Karpas-422 (cell line): ENCODE results near the gene IQCM. TPM values are rescaled to one million over a fixed set of nuclear protein-coding genes. Genes with fewer than 3 reads are reported as not detected.

ENCODE experiments used
- DNase-seq: peaks from one replicate; pipeline ENCODE4 v3.0.0-alpha.2; 2015
- H2AFZ ChIP-seq: fragments of 200-600 bp; sonication (generic); 2 replicates; pipeline ENCODE4 v1.6.1; 2014; ENCODE audit warnings: antibody characterized with exemption, low read length, mixed read lengths
- H3K27ac ChIP-seq: fragments of 200-600 bp; sonication (generic); 2 replicates; pipeline ENCODE4 v1.5.1; 2014; ENCODE audit warnings: mild to moderate bottlenecking, low read length, moderate library complexity
- H3K27me3 ChIP-seq: fragments of 200-600 bp; sonication (generic); 2 replicates; pipeline ENCODE4 v1.6.1; 2014; ENCODE audit warnings: low read length, mixed read lengths
- H3K36me3 ChIP-seq: fragments of 200-600 bp; sonication (generic); 2 replicates; pipeline ENCODE4 v1.6.1; 2014; ENCODE audit warnings: low read length, mixed read lengths; ENCODE audit not compliant: insufficient read depth
- H3K4me1 ChIP-seq: fragments of 200-600 bp; sonication (generic); 2 replicates; pipeline ENCODE4 v1.6.1; 2014; ENCODE audit warnings: mild to moderate bottlenecking, low read length, mixed read lengths
- H3K4me2 ChIP-seq: fragments of 200-600 bp; sonication (generic); 2 replicates; pipeline ENCODE4 v1.6.1; 2014; ENCODE audit warnings: low read length, low read depth, mild to moderate bottlenecking; ENCODE audit not compliant: poor library complexity, severe bottlenecking
- H3K4me3 ChIP-seq: fragments of 200-600 bp; sonication (generic); 2 replicates; pipeline ENCODE4 v1.5.1; 2014; ENCODE audit warnings: mild to moderate bottlenecking, antibody characterized with exemption, low read length, mixed read lengths
- H3K79me2 ChIP-seq: fragments of 200-600 bp; sonication (generic); 2 replicates; pipeline ENCODE4 v1.6.1; 2014; ENCODE audit warnings: mild to moderate bottlenecking, low read length, mixed read lengths
- H3K9ac ChIP-seq: fragments of 200-600 bp; sonication (generic); 2 replicates; pipeline ENCODE4 v1.6.0; 2014; ENCODE audit warnings: low read length
- H3K9me2 ChIP-seq: fragments of 200-600 bp; sonication (generic), shearing (Covaris generic); replicated peaks from 2 replicates; pipeline ENCODE4 v1.6.0; 2014; ENCODE audit warnings: mild to moderate bottlenecking, low read length, moderate library complexity; ENCODE audit not compliant: insufficient read depth
- H3K9me3 ChIP-seq: fragments of 300-700, 200-600 bp; sonication (generic); 2 replicates; pipeline ENCODE4 v1.6.1; 2014; ENCODE audit warnings: low read length, mixed read lengths
- H4K20me1 ChIP-seq: fragments of 200-600 bp; sonication (generic); 2 replicates; pipeline ENCODE4 v1.6.1; 2014; ENCODE audit warnings: mild to moderate bottlenecking, antibody characterized with exemption, low read length, low read depth; ENCODE audit not compliant: insufficient read depth
- total RNA-seq: library from RNA; depleted of rRNA; stranded (reverse); fragments of >200 nt; shearing (Covaris generic); gene quantifications from 2 replicates; pipeline ENCODE4 v1.2.3, GENCODE V29; 2014; ENCODE audit warnings: low replicate concordance

IQCM gene
- total RNA-seq, 1 experiment from 2014 or later = not detected

DNA sequence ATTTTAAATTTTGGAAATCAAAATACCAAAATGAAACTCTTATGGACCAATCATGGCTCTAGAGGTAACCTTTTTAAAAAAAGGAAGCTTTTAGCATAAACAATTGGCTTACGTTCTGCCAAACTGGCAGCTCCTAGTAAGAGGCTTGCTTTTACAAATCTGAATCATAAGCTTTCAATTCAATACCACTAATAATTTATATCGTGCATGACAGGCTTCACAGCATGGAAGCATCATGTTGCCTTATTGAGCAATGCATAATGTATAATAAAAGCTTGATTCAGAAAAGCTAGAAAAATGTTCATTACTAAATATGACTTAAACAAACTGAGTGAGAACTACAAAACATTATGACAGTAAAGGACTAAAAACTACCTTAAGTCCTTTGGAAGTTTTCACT, 280.9 kb downstream of the IQCM start:
- Histone ChIP-seq H3K27ac (no peak overlapping the region), H3K4me3 (no peak overlapping the region), H3K9ac (no peak overlapping the region), H3K9me3 (peaks cover 32% of the 10 kb centered on the region), H3K27me3 (no peaks in the 10 kb centered on the region), H4K20me1 (no peaks in the 10 kb centered on the region), H3K4me1 (no peaks in the 10 kb centered on the region), H3K4me2 (no peak overlapping the region), H3K36me3 (no peaks in the 10 kb centered on the region), H3K9me2 (no peaks in the 10 kb centered on the region; the same call in 1 of the 2 replicates), H2AFZ (no peak overlapping the region), H3K79me2 (no peaks in the 10 kb centered on the region)
- no peak for DNase-seq

DNA sequence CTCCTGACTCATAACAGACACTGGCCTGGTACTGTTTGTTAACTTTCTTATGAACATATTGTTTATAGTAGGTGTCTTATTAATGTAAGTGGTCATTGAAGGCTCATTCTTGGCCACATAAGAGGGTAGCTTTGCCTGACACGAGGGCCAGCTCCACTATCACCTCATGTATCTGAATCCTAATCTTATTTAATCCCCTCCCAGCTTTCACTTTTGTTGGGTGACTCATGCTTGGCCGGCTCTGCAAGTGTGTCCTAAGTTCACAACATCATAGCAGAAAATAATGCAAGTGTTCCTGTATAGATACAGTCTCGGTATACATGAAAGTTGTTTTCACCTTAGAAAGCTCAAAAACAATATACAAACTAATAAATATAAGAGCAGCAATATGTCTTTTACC, 283.8 kb downstream of the IQCM start:
- Histone ChIP-seq H3K9ac (no peak overlapping the region), H3K36me3 (no peaks in the 10 kb centered on the region), H3K27me3 (no peaks in the 10 kb centered on the region), H2AFZ (no peak overlapping the region), H3K9me2 (no peaks in the 10 kb centered on the region), H3K4me3 (no peak overlapping the region), H3K79me2 (no peaks in the 10 kb centered on the region), H3K4me2 (no peak overlapping the region), H3K4me1 (no peaks in the 10 kb centered on the region), H4K20me1 (no peaks in the 10 kb centered on the region), H3K27ac (no peak overlapping the region), H3K9me3 (peaks cover 25% of the 10 kb centered on the region)
- no peak for DNase-seq

DNA sequence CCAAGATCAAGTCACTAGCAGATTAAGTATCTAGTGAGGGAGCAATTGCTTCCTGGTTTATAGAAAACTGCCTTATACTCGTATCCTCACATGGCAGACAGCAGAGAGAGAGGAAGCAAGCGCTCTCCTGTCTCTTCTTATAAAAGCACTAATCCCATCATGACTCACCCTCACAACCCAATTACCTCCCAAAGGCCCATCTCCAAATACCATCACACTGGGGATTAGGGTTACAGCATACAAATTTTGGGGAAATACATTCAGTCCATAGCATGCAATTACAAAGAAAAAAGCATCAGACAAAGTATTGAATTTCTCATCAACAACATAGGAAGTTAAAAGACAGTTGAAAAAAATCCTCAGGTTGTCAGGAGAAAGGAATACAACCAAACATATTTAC, 292.6 kb downstream of the IQCM start:
- Histone ChIP-seq H3K4me3 (no peak overlapping the region), H3K9ac (no peak overlapping the region), H3K27me3 (no peaks in the 10 kb centered on the region), H3K27ac (no peak overlapping the region), H3K9me3 (peaks cover 25% of the 10 kb centered on the region), H3K36me3 (no peaks in the 10 kb centered on the region), H3K9me2 (0 out of 2 replicates have a peak, but pooled peaks cover 4% of the 10 kb centered on the region), H4K20me1 (no peaks in the 10 kb centered on the region), H2AFZ (no peak overlapping the region), H3K4me1 (no peaks in the 10 kb centered on the region), H3K79me2 (no peaks in the 10 kb centered on the region), H3K4me2 (no peak overlapping the region)
- DNase-seq = no peak

DNA sequence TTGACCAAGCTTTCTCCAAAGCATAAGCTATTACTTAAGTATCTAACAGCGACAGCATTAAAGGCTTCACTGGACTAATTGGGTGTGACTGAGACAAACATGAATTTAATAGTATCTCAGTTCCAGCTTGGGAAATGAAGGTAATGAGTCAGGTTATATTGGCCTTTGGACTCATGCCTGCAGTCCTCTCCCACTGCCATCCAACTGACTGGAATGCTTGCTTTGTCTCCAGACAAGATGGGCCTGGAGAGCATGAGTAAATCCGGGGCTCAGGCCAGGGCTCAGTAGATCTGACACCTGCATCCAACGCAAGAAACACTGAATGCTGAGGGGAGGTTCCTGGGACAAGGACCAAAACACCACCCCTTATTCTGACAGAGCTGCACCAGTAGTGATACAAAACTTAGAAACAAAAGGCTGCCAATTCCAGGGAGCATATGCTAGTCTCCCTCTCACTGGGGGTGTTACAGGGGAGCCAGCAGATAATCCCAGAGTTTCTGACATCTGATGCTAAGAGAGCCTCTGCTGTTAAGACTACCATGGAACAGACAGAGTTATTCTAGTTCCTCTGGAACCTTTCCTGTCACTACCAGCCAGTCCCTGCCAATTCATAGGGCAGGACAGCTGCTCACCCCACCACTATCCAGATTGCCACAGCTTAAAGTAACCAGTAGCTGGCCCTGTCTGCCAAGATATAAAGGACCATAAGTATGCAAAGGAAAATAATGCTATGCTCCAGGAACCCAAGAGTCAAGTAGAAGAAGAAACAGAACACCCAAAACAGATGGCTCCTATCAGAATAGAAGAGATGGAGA, 293.8 kb downstream of the IQCM start:
- H3K9me3 ChIP-seq = peaks cover 27% of the 10 kb centered on the region
- H3K27me3 ChIP-seq = no peaks in the 10 kb centered on the region
- no peaks in the 10 kb centered on the region for H3K79me2 ChIP-seq
- no peak overlapping the region for H2AFZ ChIP-seq
- no peak overlapping the region for H3K4me2 ChIP-seq
- no peak for DNase-seq
- 0 out of 2 replicates have a peak, but pooled peaks cover 4% of the 10 kb centered on the region for H3K9me2 ChIP-seq
- H3K4me3 ChIP-seq = no peak overlapping the region
- H3K9ac ChIP-seq = no peak overlapping the region
- H4K20me1 ChIP-seq = no peaks in the 10 kb centered on the region
- no peaks in the 10 kb centered on the region for H3K36me3 ChIP-seq
- no peak overlapping the region for H3K27ac ChIP-seq
- H3K4me1 ChIP-seq = no peaks in the 10 kb centered on the region

DNA sequence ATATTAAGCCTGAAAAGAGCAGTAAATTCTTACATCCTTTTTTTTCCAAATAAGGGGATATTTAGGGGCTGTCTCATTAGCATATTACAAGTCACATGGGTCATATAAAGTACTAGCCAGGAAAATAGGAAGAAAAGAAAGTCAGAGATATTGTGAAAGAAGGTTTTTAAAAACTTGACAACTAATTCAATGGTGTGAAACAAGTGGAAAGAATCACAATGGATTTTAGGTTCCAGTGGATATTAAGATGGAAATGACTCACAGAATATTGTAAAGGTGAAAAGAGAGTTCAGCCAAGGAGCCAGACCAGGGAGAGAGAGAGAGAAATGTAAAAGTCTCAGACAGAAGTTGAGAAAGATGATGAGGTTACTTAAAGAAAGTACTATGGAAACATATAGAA, 297.2 kb downstream of the IQCM start:
- no peak overlapping the region for H3K4me2 ChIP-seq
- H3K9ac ChIP-seq = no peak overlapping the region
- no peaks in the 10 kb centered on the region for H3K4me1 ChIP-seq
- H2AFZ ChIP-seq = no peak overlapping the region
- H3K4me3 ChIP-seq = no peak overlapping the region
- H3K9me2 ChIP-seq = no peaks in the 10 kb centered on the region
- H3K9me3 ChIP-seq = peaks cover 31% of the 10 kb centered on the region
- no peaks in the 10 kb centered on the region for H3K27me3 ChIP-seq
- no peaks in the 10 kb centered on the region for H3K36me3 ChIP-seq
- DNase-seq = no peak
- no peaks in the 10 kb centered on the region for H4K20me1 ChIP-seq
- H3K27ac ChIP-seq = no peak overlapping the region
- no peaks in the 10 kb centered on the region for H3K79me2 ChIP-seq

DNA sequence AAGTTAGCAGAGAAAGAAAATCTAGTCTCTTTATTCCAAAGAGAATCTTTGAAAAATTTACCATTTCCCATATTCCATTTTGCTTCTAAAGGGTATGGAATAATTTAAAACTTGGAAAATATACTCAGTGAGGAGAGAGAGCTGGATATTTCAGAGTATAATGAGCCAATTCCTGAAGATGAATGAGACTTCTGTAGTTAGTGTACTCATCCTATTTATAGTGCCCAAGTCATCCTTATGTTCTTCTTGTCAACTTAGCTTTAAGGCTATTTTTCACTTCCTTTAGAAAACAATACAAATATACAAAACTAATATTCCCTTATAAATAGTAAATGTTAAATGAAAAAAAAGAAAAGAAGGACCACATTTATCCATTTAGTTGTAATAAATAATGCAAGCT, 302.6 kb downstream of the IQCM start:
- no peak for DNase-seq
- H3K27me3 ChIP-seq = no peaks in the 10 kb centered on the region
- no peaks in the 10 kb centered on the region for H3K9me2 ChIP-seq
- no peak overlapping the region for H3K4me2 ChIP-seq
- no peaks in the 10 kb centered on the region for H3K4me1 ChIP-seq
- no peak overlapping the region for H3K9ac ChIP-seq
- H4K20me1 ChIP-seq = no peaks in the 10 kb centered on the region
- no peaks in the 10 kb centered on the region for H3K79me2 ChIP-seq
- no peaks in the 10 kb centered on the region for H3K36me3 ChIP-seq
- H3K27ac ChIP-seq = no peak overlapping the region
- no peak overlapping the region for H3K4me3 ChIP-seq
- no peak overlapping the region for H2AFZ ChIP-seq
- H3K9me3 ChIP-seq = peaks cover 28% of the 10 kb centered on the region

DNA sequence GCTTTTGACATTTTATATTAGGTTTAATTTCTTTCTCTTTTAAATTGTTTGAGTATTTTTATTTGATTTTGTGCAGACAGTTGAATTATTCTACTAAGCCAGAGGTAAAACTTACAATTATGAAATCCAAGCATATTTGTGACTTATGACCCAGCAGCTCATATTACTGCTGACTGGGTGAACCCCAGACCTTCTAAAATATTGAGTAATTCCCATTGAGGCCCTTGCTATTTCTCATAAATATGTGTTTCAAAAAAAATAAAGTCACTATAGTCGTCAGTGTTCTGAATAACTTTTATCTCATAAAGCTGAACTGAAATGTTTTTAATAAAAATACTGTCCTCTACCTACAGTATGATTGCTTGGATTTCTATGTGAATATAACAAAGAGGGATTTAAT, 303.1 kb downstream of the IQCM start:
- no peak overlapping the region for H3K27ac ChIP-seq
- no peaks in the 10 kb centered on the region for H3K36me3 ChIP-seq
- H3K9me3 ChIP-seq = peaks cover 25% of the 10 kb centered on the region
- H3K4me3 ChIP-seq = no peak overlapping the region
- DNase-seq = no peak
- no peak overlapping the region for H2AFZ ChIP-seq
- no peaks in the 10 kb centered on the region for H4K20me1 ChIP-seq
- no peaks in the 10 kb centered on the region for H3K9me2 ChIP-seq
- no peak overlapping the region for H3K9ac ChIP-seq
- no peaks in the 10 kb centered on the region for H3K4me1 ChIP-seq
- H3K27me3 ChIP-seq = no peaks in the 10 kb centered on the region
- no peaks in the 10 kb centered on the region for H3K79me2 ChIP-seq
- H3K4me2 ChIP-seq = no peak overlapping the region

DNA sequence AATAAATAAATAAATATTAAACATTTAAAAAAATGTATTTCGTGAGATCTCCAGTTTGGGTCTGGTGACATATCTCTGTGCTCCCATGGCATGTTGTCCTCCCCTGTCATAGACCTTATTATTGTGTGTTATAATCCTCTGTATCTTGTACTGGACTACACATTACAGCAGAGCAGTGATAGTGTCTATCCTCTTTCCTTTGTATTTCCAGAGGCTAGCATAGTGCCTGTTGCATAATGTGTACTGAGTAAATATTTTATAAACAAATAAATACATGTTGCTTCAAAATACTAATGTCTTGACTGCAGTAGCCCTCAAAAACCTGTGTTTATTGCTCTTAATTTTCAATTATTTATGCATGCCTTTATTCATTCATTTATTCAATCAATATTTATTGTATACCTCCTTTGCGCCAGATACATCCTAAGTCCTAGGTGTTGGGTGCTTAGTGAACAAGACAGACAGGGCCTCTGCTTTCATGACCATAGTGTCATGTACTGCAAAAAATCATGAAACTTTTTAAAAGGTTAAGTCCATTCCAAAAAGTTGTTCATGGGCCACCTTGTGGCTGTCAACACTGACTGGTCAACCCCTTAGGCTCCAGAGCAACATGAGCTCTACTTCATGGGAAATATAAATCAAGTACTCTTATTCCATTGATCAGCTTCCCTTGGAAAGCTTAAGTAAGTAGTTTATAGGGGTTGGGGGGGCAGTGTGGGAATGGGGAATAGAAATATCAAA, 303.9 kb downstream of the IQCM start:
- no peaks in the 10 kb centered on the region for H3K4me1 ChIP-seq
- peaks cover 25% of the 10 kb centered on the region for H3K9me3 ChIP-seq
- H3K4me3 ChIP-seq = no peak overlapping the region
- H3K9me2 ChIP-seq = no peaks in the 10 kb centered on the region
- DNase-seq = no peak
- H3K9ac ChIP-seq = no peak overlapping the region
- H3K27ac ChIP-seq = no peak overlapping the region
- no peaks in the 10 kb centered on the region for H3K79me2 ChIP-seq
- no peaks in the 10 kb centered on the region for H3K27me3 ChIP-seq
- H2AFZ ChIP-seq = no peak overlapping the region
- H3K4me2 ChIP-seq = no peak overlapping the region
- no peaks in the 10 kb centered on the region for H3K36me3 ChIP-seq
- H4K20me1 ChIP-seq = no peaks in the 10 kb centered on the region
